Islet of Langerhans (tissue), 1 donor: ENCODE measurements around the gene POTEC.
"Not testable (repeated sequence)": the region's sequence is repeated elsewhere in the genome, so short reads cannot be mapped to it uniquely, and the experiment has no call there.

Experiments
- FAIRE-seq: peaks from one replicate; lab custom pipeline; 2011; peaks lifted over from hg19 to GRCh38; lab: Jason Lieb, UNC

The POTEC gene

GRCh38 chr18:14543446-14543964 lies at the start of gene POTEC:
TSS of gene POTEC (minus strand) at chr18:14543600. CDS start at chr18:14543146, 454 bp downstream.
- FAIRE-seq = not testable (repeated sequence)

- FAIRE-seq = no peak
These were observed 34.6 kb upstream of the POTEC start for GRCh38 chr18:14577971-14578370.

GRCh38 chr18:14559502-14559901 lies 16.1 kb upstream of the POTEC start:
- FAIRE-seq = not testable (repeated sequence)

GRCh38 chr18:14531659-14532058 lies 11.7 kb downstream of the POTEC start:
- FAIRE-seq = not testable (repeated sequence)

- FAIRE-seq = not testable (repeated sequence)
These were observed 32.7 kb downstream of the POTEC start for GRCh38 chr18:14510707-14511106.

GRCh38 chr18:14503691-14504090 lies 39.7 kb downstream of the POTEC start:
- FAIRE-seq = not testable (repeated sequence)

GRCh38 chr18:14501894-14502293 lies 41.5 kb downstream of the POTEC start:
- not testable (repeated sequence) for FAIRE-seq

- not testable (repeated sequence) for FAIRE-seq
These were observed 54.0 kb downstream of the POTEC start for GRCh38 chr18:14489256-14490014.

GRCh38 chr18:14488789-14489188 lies 54.6 kb downstream of the POTEC start:
- FAIRE-seq = not testable (repeated sequence)

GRCh38 chr18:14486926-14487580 lies 56.3 kb downstream of the POTEC start:
- FAIRE-seq = not testable (repeated sequence)

GRCh38 chr18:14479076-14479475 lies 64.3 kb downstream of the POTEC start:
- not testable (repeated sequence) for FAIRE-seq

- FAIRE-seq = not testable (repeated sequence)
These were observed 67.9 kb downstream of the POTEC start for GRCh38 chr18:14475520-14475919.

- not testable (repeated sequence) for FAIRE-seq
These were observed 68.6 kb downstream of the POTEC start for GRCh38 chr18:14474752-14475151.

GRCh38 chr18:14474007-14474720 lies 69.2 kb downstream of the POTEC start:
- not testable (repeated sequence) for FAIRE-seq

GRCh38 chr18:14473250-14474006 lies 70.0 kb downstream of the POTEC start:
- FAIRE-seq = not testable (repeated sequence)

GRCh38 chr18:14471286-14471685 lies 72.1 kb downstream of the POTEC start:
- FAIRE-seq = not testable (repeated sequence)

- FAIRE-seq = not testable (repeated sequence)
These were observed 73.0 kb downstream of the POTEC start for GRCh38 chr18:14470446-14470845.

GRCh38 chr18:14470046-14470445 lies 73.4 kb downstream of the POTEC start:
- not testable (repeated sequence) for FAIRE-seq

- not testable (repeated sequence) for FAIRE-seq
These were observed 77.4 kb downstream of the POTEC start for GRCh38 chr18:14465989-14466388.
